DMS79 treated with DMSO at 0.1 percent for 48 hours (cell line): Measurements from ENCODE around the gene MINDY4B.

Source experiments
- DNase-seq: peaks from one replicate; lab custom pipeline; 2025; lab: John Stamatoyannopoulos, UW

Gene MINDY4B

GRCh38 chr3:150844484-150844883 lies 60.8 kb downstream of the MINDY4B start:
- DNase-seq = no peak

GRCh38 chr3:150843241-150843640 lies 62.0 kb downstream of the MINDY4B start:
- DNase-seq = no peak

- DNase-seq = no peak
Measured at GRCh38 chr3:150840802-150841515, 64.3 kb downstream of the MINDY4B start.

GRCh38 chr3:150830745-150831144 lies 74.5 kb downstream of the MINDY4B start:
- no peak for DNase-seq

GRCh38 chr3:150830094-150830681 lies 75.1 kb downstream of the MINDY4B start:
- no peak for DNase-seq

- DNase-seq = no peak
Measured at GRCh38 chr3:150829408-150829807, 75.8 kb downstream of the MINDY4B start.

- DNase-seq = no peak
Measured at GRCh38 chr3:150828997-150829396, 76.2 kb downstream of the MINDY4B start.

GRCh38 chr3:150828261-150828660 lies 77.0 kb downstream of the MINDY4B start:
- no peak for DNase-seq

GRCh38 chr3:150826466-150827282 lies 78.6 kb downstream of the MINDY4B start:
- DNase-seq = no peak

GRCh38 chr3:150825916-150826377 lies 79.3 kb downstream of the MINDY4B start:
- no peak for DNase-seq

GRCh38 chr3:150825192-150825915 lies 79.9 kb downstream of the MINDY4B start:
- no peak for DNase-seq

GRCh38 chr3:150823277-150823676 lies 82.0 kb downstream of the MINDY4B start:
- no peak for DNase-seq

GRCh38 chr3:150822636-150823035 lies 82.6 kb downstream of the MINDY4B start:
- no peak for DNase-seq
